Hepatocyte (in vitro differentiated cells): ENCODE results near the gene GPR161. TPM values are rescaled to one million over a fixed set of nuclear protein-coding genes. Genes with fewer than 3 reads are reported as not detected.

Experiments used
- DNase-seq: peaks from one replicate; pipeline ENCODE4 v3.0.0-alpha.2; 2016; ENCODE audit warnings: low spot score
- H2AFZ ChIP-seq: fragments of 200-600 bp; sonication (generic); 2 replicates; pipeline ENCODE4 v1.6.0; 2016; ENCODE audit warnings: antibody characterized with exemption, mild to moderate bottlenecking
- H3K27ac ChIP-seq: fragments of 200-600 bp; sonication (generic); 2 replicates; pipeline ENCODE4 v1.5.1; 2016; ENCODE audit warnings: mild to moderate bottlenecking
- H3K27me3 ChIP-seq: fragments of 200-600 bp; sonication (generic); 2 replicates; pipeline ENCODE4 v1.6.1; 2016
- H3K36me3 ChIP-seq: fragments of 200-600 bp; sonication (generic); replicated peaks from 2 replicates; pipeline ENCODE4 v1.5.1; 2016; ENCODE audit warnings: low read depth; ENCODE audit not compliant: insufficient read depth
- H3K4me1 ChIP-seq: fragments of 200-600 bp; sonication (generic); 2 replicates; pipeline ENCODE4 v1.5.1; 2016; ENCODE audit warnings: mild to moderate bottlenecking, moderate library complexity; ENCODE audit not compliant: insufficient read depth
- H3K4me2 ChIP-seq: fragments of 200-600 bp; sonication (generic); 2 replicates; pipeline ENCODE4 v1.6.0; 2016
- H3K4me3 ChIP-seq: fragments of 200-600 bp; sonication (generic); 2 replicates; pipeline ENCODE4 v1.5.1; 2016; ENCODE audit warnings: mild to moderate bottlenecking
- H3K79me2 ChIP-seq: fragments of 200-600 bp; sonication (generic); 2 replicates; pipeline ENCODE4 v1.6.0; 2017; ENCODE audit warnings: mild to moderate bottlenecking
- H3K9me2 ChIP-seq: fragments of 200-600 bp; sonication (generic); replicated peaks from 2 replicates; pipeline ENCODE4 v1.6.0; 2017; ENCODE audit warnings: mild to moderate bottlenecking; ENCODE audit not compliant: insufficient read depth
- H3K9me3 ChIP-seq: fragments of 200-600 bp; sonication (generic); 2 replicates; pipeline ENCODE4 v1.5.1; 2016; ENCODE audit warnings: low read depth, mild to moderate bottlenecking
- H4K20me1 ChIP-seq: fragments of 200-600 bp; sonication (generic); 2 replicates; pipeline ENCODE4 v1.6.0; 2016; ENCODE audit warnings: mild to moderate bottlenecking; ENCODE audit not compliant: insufficient read depth, poor library complexity, severe bottlenecking
- EZH2 ChIP-seq: fragments of 200-600 bp; sonication (generic); IDR thresholded peaks from 2 replicates; pipeline ENCODE4 v1.6.1; 2016; ENCODE audit warnings: antibody characterized with exemption, mild to moderate bottlenecking, borderline replicate concordance
- EZH2phosphoT487 ChIP-seq: fragments of 200-600 bp; sonication (generic); IDR thresholded peaks from one replicate; pipeline ENCODE4 v1.6.1; 2018; ENCODE audit warnings: antibody characterized with exemption, mild to moderate bottlenecking, low read depth, moderate library complexity; ENCODE audit not compliant: unreplicated experiment, severe bottlenecking
- WGBS: methylation state at CpG from one replicate; pipeline ENCODE4 v1.1.6; 2016; ENCODE audit warnings: low lambda C conversion rate; ENCODE audit errors: missing lambda C conversion rate; 5-methylcytosine and 5-hydroxymethylcytosine counted together
- polyA plus RNA-seq: library from polyadenylated mRNA; unstranded; fragments of >200 nt; fragmentation: Nextera tagmentation; extraction: Ambion mirVana; gene quantifications from 2 replicates; pipeline ENCODE4 v1.2.1, GENCODE V29; 2016
- total RNA-seq: library from RNA; depleted of rRNA; stranded (reverse); fragments of >200 nt; gene quantifications from 2 replicates; pipeline ENCODE4 v1.2.3, GENCODE V29; 2014
- TF ChIP-seq, protein P1 (sequence below): fragments of 200-600 bp; sonication (generic); IDR thresholded peaks from 2 replicates; pipeline ENCODE4 v1.5.1; 2016; ENCODE audit warnings: antibody characterized with exemption, mild to moderate bottlenecking; ENCODE audit not compliant: poor library complexity

GPR161 gene
- total and polyA plus RNA-seq, 2 experiments from 2014 or later = 15.9 to 19.3 TPM

GRCh38 chr1:168045311-168045710 is 91.4 kb downstream of the GPR161 start:
- Histone ChIP-seq H3K36me3 (no peaks in the 10 kb centered on the region), H3K9me2 (no peaks in the 10 kb centered on the region), H2AFZ (no peak overlapping the region), H3K4me1 (peaks cover 4% of the 10 kb centered on the region), H3K27ac (no peak overlapping the region), H3K4me2 (no peak overlapping the region), H3K9me3 (no peaks in the 10 kb centered on the region), H3K4me3 (no peak overlapping the region), H4K20me1 (no peaks in the 10 kb centered on the region), H3K27me3 (no peaks in the 10 kb centered on the region), H3K79me2 (no peaks in the 10 kb centered on the region)
- WGBS = 86% methylated on average over 1 of the region's 1 CpG
- TF ChIP-seq EZH2 (no peak), EZH2phosphoT487 (no peak)
- TF ChIP-seq, protein P1, sequence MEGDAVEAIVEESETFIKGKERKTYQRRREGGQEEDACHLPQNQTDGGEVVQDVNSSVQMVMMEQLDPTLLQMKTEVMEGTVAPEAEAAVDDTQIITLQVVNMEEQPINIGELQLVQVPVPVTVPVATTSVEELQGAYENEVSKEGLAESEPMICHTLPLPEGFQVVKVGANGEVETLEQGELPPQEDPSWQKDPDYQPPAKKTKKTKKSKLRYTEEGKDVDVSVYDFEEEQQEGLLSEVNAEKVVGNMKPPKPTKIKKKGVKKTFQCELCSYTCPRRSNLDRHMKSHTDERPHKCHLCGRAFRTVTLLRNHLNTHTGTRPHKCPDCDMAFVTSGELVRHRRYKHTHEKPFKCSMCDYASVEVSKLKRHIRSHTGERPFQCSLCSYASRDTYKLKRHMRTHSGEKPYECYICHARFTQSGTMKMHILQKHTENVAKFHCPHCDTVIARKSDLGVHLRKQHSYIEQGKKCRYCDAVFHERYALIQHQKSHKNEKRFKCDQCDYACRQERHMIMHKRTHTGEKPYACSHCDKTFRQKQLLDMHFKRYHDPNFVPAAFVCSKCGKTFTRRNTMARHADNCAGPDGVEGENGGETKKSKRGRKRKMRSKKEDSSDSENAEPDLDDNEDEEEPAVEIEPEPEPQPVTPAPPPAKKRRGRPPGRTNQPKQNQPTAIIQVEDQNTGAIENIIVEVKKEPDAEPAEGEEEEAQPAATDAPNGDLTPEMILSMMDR = no peak
- DNase-seq = no peak

DNA sequence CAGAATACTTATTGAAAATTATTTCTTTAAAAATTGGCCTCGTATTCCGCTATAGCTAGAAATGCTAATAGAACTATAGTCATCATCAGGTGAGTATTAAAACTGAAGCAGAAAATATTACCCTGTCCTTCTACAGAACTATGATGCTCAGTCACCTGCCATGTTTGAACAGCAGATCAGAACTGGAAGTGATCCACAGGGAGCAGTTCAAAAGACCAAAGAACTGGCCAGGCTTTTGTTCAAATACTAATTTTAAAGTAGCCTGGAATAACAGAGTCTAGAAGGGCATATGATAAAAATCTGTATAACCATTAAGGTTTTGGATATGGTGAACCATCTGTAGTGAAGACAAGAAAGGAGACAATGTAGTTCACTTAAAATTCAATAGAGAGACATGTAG is 94.4 kb downstream of the GPR161 start:
- peaks cover 4% of the 10 kb centered on the region for H3K4me1 ChIP-seq
- H3K9me2 ChIP-seq = no peaks in the 10 kb centered on the region
- no peaks in the 10 kb centered on the region for H3K79me2 ChIP-seq
- no peak for DNase-seq
- no peak for TF ChIP-seq EZH2phosphoT487
- TF ChIP-seq EZH2 = no peak
- TF ChIP-seq, protein P1 = no peak
- 100% methylated on average over 2 of the region's 2 CpGs for WGBS
- H3K4me3 ChIP-seq = no peak overlapping the region
- H3K4me2 ChIP-seq = no peak overlapping the region
- no peaks in the 10 kb centered on the region for H3K36me3 ChIP-seq
- no peak overlapping the region for H3K27ac ChIP-seq
- H4K20me1 ChIP-seq = no peaks in the 10 kb centered on the region
- no peak overlapping the region for H2AFZ ChIP-seq
- no peaks in the 10 kb centered on the region for H3K27me3 ChIP-seq
- H3K9me3 ChIP-seq = no peaks in the 10 kb centered on the region

DNA sequence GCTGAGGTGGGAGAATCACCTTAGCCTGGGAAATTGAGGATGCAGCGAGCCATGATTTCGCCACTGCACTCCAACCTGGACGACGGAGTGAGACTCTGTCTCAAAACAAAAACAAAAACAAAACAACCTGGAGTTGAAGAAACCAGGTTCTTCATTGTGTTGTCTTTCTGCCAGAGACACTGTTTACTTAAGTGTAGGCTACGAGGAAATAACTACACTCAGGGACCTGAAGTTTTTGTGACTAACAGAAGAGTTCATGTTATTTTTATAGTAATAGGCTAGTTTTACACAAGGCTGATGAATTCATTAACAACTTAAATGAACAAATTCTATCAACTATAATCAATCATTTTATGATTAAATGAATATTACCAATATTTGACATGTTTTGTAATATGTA is 101.4 kb downstream of the GPR161 start:
- no peak overlapping the region for H3K4me3 ChIP-seq
- no peaks in the 10 kb centered on the region for H4K20me1 ChIP-seq
- TF ChIP-seq EZH2phosphoT487 (no peak), EZH2 (no peak)
- TF ChIP-seq, protein P1 = no peak
- no peaks in the 10 kb centered on the region for H3K79me2 ChIP-seq
- no peak overlapping the region for H2AFZ ChIP-seq
- no peaks in the 10 kb centered on the region for H3K9me2 ChIP-seq
- H3K36me3 ChIP-seq = no peaks in the 10 kb centered on the region
- DNase-seq = no peak
- H3K9me3 ChIP-seq = no peaks in the 10 kb centered on the region
- H3K4me2 ChIP-seq = no peak overlapping the region
- WGBS = 91% methylated on average over 5 of the region's 5 CpGs
- no peak overlapping the region for H3K27ac ChIP-seq
- no peaks in the 10 kb centered on the region for H3K4me1 ChIP-seq
- no peaks in the 10 kb centered on the region for H3K27me3 ChIP-seq

DNA sequence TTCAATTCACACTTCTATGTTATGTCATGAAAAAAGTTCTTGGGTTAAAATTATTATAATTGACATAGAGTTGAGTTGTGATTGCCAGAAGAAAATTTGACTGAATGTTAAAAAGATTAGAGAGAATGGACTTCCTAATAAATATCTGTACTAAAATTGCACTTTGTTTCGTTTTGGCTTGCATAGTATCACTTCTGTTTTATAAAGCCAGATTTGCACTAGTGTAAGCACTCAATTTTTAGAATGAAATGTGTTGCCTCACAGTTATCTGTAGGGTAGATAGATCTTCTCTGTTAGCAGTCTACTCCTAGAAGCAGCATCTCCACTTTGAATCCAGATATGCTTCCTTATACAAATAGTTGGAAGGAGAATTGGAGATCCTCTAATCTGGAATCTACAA is 104.7 kb downstream of the GPR161 start:
- Histone ChIP-seq H4K20me1 (no peaks in the 10 kb centered on the region), H3K36me3 (no peaks in the 10 kb centered on the region), H3K4me1 (no peaks in the 10 kb centered on the region), H3K9me3 (no peaks in the 10 kb centered on the region), H3K4me3 (no peak overlapping the region), H3K27me3 (no peaks in the 10 kb centered on the region), H3K79me2 (no peaks in the 10 kb centered on the region), H2AFZ (no peak overlapping the region), H3K27ac (no peak overlapping the region), H3K4me2 (no peak overlapping the region), H3K9me2 (no peaks in the 10 kb centered on the region)
- DNase-seq = no peak
- 91% methylated on average over 1 of the region's 1 CpG for WGBS
- TF ChIP-seq EZH2 (no peak), EZH2phosphoT487 (no peak)
- TF ChIP-seq, protein P1 = no peak
